ENCODE results near the gene ACSBG1.

Gene ACSBG1

GRCh38 chr15:78127882-78128281 lies 106.5 kb downstream of the ACSBG1 start:
- no peak for DNase-seq

- DNase-seq: no peak
Measured at GRCh38 chr15:78125267-78125666, 109.1 kb downstream of the ACSBG1 start.

- DNase-seq: no peak
Measured at GRCh38 chr15:78120523-78120922, 113.8 kb downstream of the ACSBG1 start.
